Ishikawa (cell line): ENCODE measurements around the gene KMT5B.

Experiments
- CREB1 ChIP-seq: IDR thresholded peaks from 2 replicates; pipeline ENCODE4 v1.6.1; 2012; ENCODE audit warnings: low read depth
- EGR1 ChIP-seq: IDR thresholded peaks from 2 replicates; pipeline ENCODE4 v1.6.1; 2012
- EP300 ChIP-seq: IDR thresholded peaks from 2 replicates; pipeline ENCODE4 v1.6.1; 2012; ENCODE audit warnings: borderline replicate concordance
- RAD21 ChIP-seq: IDR thresholded peaks from 2 replicates; pipeline ENCODE4 v1.6.1; 2012; ENCODE audit warnings: low read depth
- TAF1 ChIP-seq: IDR thresholded peaks from 2 replicates; pipeline ENCODE4 v1.6.1; 2012; ENCODE audit warnings: low read depth, mild to moderate bottlenecking
- TF ChIP-seq, protein P1 (sequence below): IDR thresholded peaks from 2 replicates; pipeline ENCODE4 v1.6.1; 2012; ENCODE audit warnings: low read depth, mild to moderate bottlenecking

DNA sequence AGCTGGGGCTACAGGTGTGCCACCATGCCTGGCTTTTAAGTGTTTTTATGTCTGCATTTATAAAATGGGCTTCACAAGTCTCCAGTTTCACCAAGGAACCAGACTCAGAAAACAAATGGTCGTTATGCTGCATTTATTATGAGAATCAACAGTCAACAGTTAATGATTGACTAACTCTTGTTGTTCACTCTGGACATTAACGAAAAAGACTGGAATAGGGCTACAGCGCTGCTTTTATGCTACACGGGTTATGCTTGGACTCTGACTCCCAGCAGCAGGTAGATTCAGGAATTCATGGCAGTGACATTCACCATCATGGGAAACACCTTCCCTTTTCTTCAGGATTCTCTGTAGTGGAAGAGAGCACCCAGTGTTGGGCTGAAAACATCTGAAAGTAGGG is 47.5 kb downstream of the KMT5B start:
- TF ChIP-seq EP300 (no peak), TAF1 (no peak), CREB1 (no peak), EGR1 (no peak), RAD21 (no peak)
- TF ChIP-seq, protein P1, sequence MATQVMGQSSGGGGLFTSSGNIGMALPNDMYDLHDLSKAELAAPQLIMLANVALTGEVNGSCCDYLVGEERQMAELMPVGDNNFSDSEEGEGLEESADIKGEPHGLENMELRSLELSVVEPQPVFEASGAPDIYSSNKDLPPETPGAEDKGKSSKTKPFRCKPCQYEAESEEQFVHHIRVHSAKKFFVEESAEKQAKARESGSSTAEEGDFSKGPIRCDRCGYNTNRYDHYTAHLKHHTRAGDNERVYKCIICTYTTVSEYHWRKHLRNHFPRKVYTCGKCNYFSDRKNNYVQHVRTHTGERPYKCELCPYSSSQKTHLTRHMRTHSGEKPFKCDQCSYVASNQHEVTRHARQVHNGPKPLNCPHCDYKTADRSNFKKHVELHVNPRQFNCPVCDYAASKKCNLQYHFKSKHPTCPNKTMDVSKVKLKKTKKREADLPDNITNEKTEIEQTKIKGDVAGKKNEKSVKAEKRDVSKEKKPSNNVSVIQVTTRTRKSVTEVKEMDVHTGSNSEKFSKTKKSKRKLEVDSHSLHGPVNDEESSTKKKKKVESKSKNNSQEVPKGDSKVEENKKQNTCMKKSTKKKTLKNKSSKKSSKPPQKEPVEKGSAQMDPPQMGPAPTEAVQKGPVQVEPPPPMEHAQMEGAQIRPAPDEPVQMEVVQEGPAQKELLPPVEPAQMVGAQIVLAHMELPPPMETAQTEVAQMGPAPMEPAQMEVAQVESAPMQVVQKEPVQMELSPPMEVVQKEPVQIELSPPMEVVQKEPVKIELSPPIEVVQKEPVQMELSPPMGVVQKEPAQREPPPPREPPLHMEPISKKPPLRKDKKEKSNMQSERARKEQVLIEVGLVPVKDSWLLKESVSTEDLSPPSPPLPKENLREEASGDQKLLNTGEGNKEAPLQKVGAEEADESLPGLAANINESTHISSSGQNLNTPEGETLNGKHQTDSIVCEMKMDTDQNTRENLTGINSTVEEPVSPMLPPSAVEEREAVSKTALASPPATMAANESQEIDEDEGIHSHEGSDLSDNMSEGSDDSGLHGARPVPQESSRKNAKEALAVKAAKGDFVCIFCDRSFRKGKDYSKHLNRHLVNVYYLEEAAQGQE: no peak
